A549 treated with AZD9567 at 1 μM for 4 hours (cell line): ENCODE data around the gene ZFAND2B. TPM values are rescaled to one million over a fixed set of nuclear protein-coding genes. Genes with fewer than 3 reads are reported as not detected.

Experiments used
- total RNA-seq: library from RNA; stranded (reverse); fragments of 200-300 nt; extraction: Qiagen RNA extraction; gene quantifications from 5 replicates; pipeline ENCODE4 v1.2.3, GENCODE V29; 2022; ENCODE audit not compliant: insufficient read depth

The ZFAND2B gene, protein sequence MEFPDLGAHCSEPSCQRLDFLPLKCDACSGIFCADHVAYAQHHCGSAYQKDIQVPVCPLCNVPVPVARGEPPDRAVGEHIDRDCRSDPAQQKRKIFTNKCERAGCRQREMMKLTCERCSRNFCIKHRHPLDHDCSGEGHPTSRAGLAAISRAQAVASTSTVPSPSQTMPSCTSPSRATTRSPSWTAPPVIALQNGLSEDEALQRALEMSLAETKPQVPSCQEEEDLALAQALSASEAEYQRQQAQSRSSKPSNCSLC
- 19.0 to 24.6 TPM (median 21.7 TPM) in 5 replicates for total RNA-seq

DNA sequence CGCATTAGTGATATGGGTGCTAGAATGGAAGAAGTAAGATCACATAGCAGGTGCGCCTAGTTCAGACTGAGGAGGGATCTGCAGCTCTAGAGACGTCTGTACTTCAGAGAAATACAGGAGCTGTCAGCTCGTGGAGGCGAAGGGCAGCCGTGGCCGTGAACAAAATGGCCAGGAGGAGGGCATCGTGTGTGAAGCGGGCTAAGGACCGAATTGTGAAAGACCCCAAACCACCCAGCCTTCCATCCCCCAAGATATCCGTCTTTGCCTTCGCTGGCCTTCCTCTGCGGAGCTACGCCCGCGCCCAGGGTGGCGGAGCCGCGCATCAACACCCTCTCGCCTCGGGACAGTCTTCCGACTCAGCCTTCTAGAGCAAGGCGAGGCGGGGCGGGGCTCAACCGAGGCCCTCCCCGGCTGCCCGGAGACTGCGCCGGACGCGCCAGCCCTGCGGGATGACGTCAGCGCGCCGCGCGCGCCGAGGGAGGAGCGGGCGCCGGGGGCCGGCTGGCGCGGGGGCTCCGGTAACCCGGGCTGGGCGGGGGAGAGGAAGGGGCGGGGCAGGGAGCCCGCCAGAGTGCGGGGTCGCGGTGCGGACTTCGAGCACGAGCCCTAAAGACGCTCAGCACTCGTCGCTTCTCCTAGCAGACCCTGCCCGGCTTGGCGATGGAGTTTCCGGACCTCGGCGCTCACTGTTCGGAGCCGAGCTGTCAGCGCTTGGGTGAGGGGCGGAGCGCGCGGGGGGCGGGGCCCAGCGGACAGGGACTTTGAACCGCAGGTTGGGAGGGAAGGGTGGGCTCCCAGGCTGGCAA, at the start of gene ZFAND2B:
ZFAND2B (plus strand) TSS at position 455 of the 806 bp plus-strand sequence; CDS start at position 661, 206 bp downstream.

DNA sequence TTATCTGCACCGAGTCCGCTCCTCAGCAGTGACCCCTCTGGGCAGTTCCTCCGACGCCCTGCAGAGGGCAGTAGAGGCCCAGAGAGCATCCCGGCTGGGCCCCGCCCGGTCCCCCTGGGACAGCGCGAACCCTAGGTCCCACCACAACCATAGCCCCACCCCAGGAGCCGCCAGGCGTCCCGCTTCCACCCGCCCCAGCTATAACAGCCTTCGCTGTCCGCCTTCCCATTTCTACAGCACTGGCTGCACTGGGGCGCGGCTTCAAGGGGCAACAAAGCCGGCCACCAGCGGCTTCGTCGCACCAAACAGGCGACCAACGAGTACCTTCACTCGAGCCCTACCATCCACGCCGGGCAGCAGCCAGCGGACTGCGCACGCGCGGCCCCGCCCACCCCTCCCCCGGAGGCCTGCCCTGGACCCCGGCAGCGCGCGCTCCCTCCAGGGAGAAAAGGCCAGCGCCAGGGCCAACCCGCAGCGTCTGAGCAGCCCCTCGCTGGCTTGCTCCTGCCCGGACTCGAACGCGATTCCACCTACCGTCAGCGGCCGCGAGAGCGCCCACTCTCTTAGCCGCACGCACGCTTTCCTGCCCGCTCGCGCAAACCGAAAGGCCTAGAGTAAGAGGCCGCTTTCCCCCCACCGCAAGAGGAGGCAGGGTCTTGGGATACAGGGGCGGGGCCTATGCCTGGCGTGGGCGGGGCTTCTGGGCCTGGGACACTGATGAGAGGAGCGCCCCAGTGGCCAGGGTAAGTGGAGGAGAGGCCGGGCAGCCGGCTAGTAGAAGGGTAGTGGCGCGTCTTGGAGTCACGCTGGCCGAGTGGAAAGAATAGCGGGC, 46.2 kb upstream of the ZFAND2B start, which contains the start of gene NHEJ1:
NHEJ1 (minus strand) TSS at position 630 of the 832 bp plus-strand sequence. CDS start 2,453 bp downstream, outside the sequence.

DNA sequence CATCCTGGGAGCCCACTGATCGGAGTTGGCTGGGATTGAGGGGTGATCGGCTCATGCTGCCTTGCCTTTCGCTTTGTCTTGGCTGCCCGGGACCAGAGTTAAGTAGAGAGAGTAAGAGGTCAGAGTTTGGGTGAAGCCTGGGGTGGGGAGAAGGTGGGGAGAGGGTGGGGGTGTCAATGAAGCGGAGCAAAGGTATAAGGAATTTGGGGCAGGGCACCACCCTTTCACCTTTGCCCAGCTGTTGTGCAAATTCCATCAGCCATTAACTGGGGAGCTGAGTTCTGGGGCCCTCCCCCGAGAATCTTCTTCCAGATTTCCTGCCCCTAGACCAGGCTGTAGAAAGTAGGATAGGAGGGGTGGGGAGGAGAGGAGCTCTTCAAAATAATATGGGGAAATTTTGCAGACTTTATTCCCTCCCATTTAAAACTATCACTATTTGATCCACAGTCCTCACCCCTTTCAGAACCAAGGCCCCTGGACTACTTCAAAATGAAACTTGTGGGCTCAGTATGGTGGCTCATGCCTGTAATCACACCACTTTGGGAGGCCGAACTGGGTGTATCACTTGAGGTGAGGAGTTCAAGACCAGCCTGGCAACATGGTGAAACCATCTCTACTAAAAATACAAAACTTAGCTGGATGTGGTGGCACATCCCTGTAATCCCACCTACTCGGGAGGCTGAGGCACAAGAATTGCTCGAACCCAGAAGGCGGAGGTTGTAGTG, 36.5 kb upstream of the ZFAND2B start, which contains the start of gene SLC23A3:
SLC23A3 (minus strand) TSS at position 100 of the 725 bp plus-strand sequence; CDS start at position 55, 45 bp downstream.

DNA sequence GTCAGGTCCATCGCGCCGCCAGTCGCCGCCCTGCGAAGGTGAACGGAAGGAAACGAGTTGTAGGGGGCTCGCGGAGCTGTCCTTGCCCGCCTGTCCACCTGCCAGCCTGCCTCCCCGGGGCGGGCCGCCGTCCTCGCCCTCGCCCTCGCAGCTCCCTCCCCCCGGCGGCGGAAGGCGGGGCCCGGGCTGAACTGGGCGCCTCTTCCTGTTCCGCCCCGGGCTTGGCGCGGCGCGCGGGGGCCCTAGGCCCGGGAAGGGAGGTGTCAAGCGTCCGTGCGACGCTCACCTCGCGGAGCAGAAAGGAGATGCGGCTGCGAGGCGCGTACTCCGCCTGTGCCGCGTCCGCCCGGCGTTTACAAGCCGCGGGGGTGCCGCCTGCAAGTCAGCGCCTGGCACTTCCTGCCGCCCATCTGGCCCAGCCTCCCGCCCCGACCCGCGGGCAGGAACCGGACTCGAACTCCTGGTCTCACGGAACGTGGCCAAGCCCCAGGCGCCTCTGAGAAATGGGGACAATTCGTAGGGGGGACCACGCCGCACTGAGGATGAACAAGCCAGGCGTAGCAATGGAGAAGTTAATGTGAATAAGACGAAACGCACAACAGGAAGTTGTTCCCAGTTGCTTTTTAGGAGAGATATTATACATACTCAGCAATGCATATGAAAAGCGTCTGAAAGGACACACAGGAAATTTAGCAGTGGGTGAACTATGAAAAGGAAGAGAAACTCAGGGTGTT, 29.6 kb upstream of the ZFAND2B start, which contains the start of gene CNPPD1:
CNPPD1 (minus strand) TSS at position 108 of the 734 bp plus-strand sequence; CDS start at position 11, 97 bp downstream.

DNA sequence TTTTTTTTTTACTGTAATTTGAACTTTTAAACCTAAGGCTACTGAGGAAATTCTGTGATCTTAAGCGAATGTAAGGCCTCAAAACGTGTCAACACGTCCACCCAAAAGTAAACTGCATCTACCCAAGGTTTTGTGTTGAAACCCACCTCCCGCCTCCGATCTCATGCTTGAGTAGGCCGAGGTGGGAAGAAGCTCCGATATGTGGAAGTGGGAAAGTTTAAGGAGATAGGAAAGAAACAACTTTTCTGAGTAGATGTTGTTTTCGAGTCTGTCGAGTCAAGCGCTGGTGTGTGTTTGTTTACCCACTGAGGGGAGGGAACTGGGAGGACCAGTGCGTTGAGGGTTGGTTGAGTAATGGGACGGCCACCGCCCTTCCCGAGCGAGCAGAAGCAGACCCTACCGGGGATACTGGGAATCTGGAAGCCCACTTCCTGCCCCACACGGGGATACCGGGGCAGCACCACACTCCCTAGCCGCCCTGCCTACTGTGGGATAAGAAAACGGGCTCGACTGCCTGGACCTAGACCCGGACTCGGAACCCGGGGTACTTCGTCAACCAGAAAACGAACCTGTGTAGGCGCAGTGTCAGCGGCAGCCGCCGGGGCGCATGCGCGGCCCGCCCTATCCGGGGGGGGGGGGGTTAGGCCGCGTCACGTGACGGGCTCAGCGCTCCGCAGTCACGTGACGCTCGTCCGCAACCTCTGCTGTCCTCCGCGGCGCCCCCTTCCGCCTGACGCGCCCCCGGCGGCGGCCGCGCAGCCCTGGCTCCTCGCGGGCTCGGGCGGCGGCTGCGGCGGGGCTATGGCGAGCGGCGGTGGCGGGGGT, 28.8 kb upstream of the ZFAND2B start, which contains the start of gene RETREG2:
RETREG2 (plus strand) TSS at position 724 of the 825 bp plus-strand sequence; CDS start at position 802, 78 bp downstream.

DNA sequence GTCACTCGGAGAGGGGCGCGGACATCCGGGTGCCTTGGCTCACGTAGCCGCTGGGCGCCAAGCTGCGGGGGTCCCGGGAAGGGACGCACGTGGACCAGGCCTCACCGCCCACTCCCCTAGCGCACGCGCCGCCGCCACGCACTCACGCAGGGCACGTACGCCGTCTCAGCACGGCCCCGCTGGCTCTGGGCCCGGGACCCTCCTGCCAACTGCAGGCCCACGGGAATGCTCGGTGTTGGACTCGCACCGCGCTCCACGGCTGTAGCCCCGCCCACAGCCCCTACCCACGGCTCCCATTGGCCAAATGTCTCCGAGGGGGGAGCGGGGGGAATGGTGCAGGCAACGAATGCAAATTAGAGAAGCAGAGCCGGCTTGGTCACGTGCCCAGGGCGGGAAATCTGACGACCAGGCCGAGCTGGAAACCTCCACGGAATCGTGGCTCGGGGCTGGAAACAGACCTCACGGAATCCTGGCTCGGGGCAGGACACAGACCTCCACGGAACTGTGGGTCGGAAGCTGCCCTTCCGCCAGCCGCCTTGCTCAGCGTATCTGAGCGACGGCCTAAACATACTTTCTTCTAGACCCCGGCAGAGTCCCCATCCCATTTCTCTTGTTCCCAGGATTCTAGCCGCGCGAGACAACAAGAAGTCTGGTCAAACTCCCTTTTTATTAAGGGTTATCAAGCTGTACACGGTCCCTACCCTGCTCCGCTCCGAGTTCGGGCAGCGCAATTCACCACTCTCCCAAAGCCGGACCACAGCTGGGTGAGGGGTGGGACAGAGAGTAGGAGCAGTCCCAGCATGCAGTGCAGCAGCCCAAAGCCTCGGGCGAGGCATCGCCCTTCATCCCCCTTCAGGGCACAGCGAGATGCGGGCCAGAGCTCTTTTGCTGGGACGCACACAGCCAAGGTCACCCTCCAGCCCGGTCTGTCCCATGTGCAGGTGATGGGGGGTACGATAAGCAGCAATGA, 12.4 kb downstream of the ZFAND2B start, which contains the start of gene ABCB6:
ABCB6 (minus strand) TSS at position 227 of the 970 bp plus-strand sequence. CDS start 285 bp downstream, outside the sequence.

DNA sequence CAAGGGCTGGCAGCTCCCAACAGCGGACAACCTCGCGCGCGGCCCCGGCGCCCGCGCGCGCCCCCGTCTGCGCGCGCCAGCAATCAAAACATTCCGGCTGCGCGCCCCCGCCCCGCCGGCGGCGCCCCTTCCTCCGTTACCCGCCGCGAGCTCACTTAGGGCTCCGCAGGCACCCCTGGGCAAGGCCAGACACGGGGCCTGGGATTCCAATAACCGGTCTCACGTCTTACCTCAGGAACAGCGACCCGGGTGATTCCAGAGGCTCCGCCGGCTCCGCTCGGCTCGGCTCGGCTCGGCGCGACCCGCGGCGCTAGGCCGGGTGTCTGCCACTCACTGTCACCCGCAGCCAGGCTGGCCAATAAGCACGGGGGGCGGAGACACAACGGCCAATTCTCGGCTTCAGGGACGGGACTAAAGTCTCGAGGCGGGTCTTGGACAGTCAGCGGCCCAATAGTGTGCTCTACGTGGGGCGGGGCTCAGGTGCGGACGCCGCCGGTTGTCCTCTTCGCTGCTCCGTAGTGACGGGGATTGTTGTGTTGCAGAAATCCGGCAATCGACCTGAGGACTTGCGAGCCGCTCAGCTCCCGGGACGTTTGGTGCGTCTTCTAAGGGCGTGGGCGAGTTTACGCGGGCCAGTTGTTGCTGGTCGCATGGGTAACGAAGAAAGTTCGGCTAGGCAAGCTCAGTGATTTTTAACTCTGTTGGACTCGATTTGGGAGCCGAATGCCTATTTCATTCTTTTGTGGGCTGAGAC, 22.9 kb downstream of the ZFAND2B start, which contains the start of the genes ANKZF1 and ATG9A:
ANKZF1 (plus strand) TSS at position 502 of the 754 bp plus-strand sequence. CDS start 452 bp downstream, outside the sequence.
ATG9A (minus strand) TSS at position 332 of the 754 bp plus-strand sequence. CDS start 1,612 bp downstream, outside the sequence.

DNA sequence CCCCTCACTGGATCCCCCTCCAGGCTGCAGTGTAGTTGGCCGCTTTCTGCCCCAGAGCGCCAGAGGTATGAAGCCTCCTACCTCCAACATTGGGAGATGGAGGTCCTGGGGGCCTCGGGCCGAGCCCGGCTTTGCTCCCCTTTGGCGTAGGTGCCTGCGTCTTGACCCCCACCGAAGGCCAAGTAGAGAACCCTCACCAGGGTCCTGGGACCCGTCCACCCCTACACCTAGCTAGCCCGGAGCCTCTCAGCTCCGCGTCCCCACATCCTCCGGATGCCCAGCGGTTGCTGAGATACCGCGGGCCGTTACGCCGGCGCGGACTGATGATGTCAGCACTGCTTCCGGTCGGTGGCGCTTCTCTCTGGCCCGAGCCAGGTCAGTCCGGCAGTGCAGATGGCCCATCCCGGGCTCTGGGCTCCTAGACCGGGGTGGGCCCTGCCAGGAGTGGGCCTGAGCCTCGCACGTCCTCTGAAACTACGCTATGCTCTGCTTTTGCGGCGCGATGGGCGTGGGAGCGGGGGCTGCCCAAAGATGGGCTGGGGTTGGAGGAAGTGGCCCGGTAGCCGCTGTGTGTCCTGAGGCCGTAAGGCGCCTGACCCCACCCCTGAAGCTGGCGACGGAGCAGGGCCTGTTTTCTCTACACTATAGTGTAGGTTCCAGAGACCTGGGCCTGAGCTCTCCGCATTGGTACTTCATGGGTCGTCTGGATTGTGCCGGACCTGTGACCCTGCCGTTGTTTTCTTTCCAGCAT, 38.7 kb downstream of the ZFAND2B start, which contains the start of the genes GLB1L and STK16:
GLB1L (minus strand) TSS at position 297 of the 751 bp plus-strand sequence. CDS start 1,871 bp downstream, outside the sequence.
STK16 (plus strand) TSS at position 332 of the 751 bp plus-strand sequence. CDS start 521 bp downstream, outside the sequence.

DNA sequence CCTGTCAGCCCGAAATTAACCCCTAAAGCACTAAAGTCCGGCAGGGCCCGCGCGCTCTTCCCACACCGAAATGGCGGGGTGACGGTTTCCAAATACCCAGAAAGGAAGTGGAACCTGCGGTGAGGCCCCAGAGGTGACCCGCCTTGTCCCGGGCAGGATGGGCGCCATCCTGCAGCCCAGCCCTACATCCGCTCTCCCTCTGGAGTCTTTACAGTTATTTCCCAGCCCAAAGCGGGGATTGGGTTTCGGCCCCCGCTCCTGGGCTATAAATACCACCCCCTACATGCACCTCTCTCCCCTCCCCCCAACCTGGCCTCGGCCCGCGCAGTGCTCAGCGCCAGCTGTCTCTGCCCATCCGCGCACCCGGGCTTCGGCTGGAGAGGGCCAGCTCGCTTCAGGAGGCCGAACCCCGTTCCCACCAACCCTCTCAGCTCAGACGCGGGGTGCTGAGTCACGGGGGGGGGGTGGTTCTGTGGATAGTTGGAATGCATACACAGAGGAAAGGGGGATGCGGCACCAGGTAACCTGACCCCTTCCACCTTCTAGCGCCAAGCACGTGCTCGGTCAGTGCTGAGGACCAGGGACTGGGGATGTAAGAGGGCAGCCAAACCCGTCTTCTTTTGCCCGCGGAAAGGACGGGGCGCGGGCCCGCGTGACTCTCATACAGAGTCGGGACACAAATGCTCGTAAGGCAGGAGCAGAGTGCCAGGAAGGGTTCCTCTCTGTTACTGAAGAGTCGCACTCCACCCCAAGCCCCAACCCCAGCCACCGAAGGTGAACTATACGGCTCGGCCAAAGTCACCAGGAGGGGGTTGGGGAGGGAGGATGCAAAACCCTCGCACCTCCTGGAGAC, 46.5 kb downstream of the ZFAND2B start, which contains the start of gene TUBA4B:
TUBA4B (plus strand) TSS at position 344 of the 853 bp plus-strand sequence; CDS start at position 509, 165 bp downstream.

DNA sequence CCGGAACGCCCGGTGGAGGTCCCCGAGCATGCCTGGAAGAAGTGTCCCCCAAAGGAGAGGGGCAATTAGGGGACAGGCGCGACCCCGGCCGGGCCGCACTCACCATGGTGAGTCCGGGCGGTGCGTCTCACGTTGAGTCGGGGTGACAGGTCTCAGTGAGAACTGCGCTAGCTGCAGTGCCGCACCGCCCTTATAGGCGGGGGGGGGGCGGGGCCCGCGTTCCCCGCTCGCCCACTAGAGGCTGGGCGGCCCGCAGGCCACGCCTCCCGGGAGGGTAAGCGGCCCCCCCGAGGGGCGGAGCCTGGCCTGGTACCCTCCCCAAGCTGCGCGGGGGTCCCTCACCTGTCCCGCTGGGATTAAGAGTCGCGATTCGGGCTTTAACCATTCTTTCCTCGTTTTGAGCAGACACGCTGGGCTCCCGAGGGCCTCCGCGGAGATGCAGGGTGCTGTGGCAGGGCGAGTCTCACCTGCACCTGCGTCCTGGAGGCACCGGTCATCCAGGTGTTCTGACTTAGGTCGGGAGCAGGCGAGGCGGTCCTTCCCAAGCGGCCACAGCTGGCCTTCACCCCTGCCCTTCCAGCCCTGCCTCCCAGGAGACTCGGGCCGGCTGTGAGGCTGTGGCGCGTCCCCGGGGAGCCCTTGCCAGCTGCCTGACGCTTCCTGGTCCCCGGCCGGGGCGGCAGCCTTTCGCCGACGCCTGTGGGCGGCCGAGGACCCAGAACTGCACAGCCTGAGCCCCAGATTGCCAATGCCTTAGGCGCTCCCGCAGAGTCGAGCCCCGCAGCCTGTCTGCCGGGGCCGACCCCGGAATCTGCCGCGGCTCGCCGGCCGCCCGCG, 47.4 kb downstream of the ZFAND2B start, which contains the start of gene TUBA4A:
TUBA4A (minus strand) TSS at position 166 of the 837 bp plus-strand sequence; CDS start at position 106, 60 bp downstream.

